DND-41 (cell line): ENCODE results near the gene FADD.

ENCODE experiments used
- ATAC-seq: fragments of 200-7000 bp; cut with Tn5 transposase; 3 replicates; pipeline ENCODE4 v1.9.1; 2021; ENCODE audit warnings: low read depth; ENCODE audit not compliant: insufficient read depth
- DNase-seq: peaks from one replicate; pipeline ENCODE4 v3.0.0-alpha.2; 2020
- H2AFZ ChIP-seq: 2 replicates; pipeline ENCODE4 v1.6.0; 2012; ENCODE audit warnings: low read depth, low read length
- H3K27ac ChIP-seq: 2 replicates; pipeline ENCODE4 v1.5.1; 2012; ENCODE audit warnings: low read length, inconsistent platforms
- H3K27me3 ChIP-seq: fragments of 200-600 bp; sonication (generic); 2 replicates; pipeline ENCODE4 v1.6.0; 2012; ENCODE audit warnings: low read length, mild to moderate bottlenecking, inconsistent platforms; ENCODE audit not compliant: insufficient read depth, poor library complexity
- H3K36me3 ChIP-seq: 2 replicates; pipeline ENCODE4 v1.5.1; 2012; ENCODE audit warnings: low read length, inconsistent platforms; ENCODE audit not compliant: insufficient read depth
- H3K4me1 ChIP-seq: 2 replicates; pipeline ENCODE4 v1.5.1; 2012; ENCODE audit warnings: mild to moderate bottlenecking, low read length; ENCODE audit not compliant: insufficient read depth
- H3K4me2 ChIP-seq: 2 replicates; pipeline ENCODE4 v1.6.0; 2012; ENCODE audit warnings: mild to moderate bottlenecking, moderate library complexity, low read length, inconsistent platforms; ENCODE audit not compliant: insufficient read depth
- H3K4me3 ChIP-seq, 2 experiments: fragments of 200-600 bp in 1 of 2; shearing (Covaris generic) in 1 of 2; 2 replicates each; pipeline ENCODE4 v1.5.1; 2012 to 2016; ENCODE audit warnings: inconsistent platforms in 2 of 2, low read length in 2 of 2, mild to moderate bottlenecking in 2 of 2, low read depth in 1 of 2, moderate library complexity in 1 of 2
- H3K79me2 ChIP-seq: 2 replicates; pipeline ENCODE4 v1.6.0; 2012; ENCODE audit warnings: low read length, inconsistent platforms; ENCODE audit not compliant: insufficient read depth
- H3K9ac ChIP-seq: 2 replicates; pipeline ENCODE4 v1.6.0; 2012; ENCODE audit warnings: low read depth, mild to moderate bottlenecking, inconsistent platforms, low read length, moderate library complexity
- H3K9me3 ChIP-seq: 2 replicates; pipeline ENCODE4 v1.5.1; 2012; ENCODE audit warnings: low read length, moderate library complexity, mild to moderate bottlenecking, inconsistent platforms; ENCODE audit not compliant: insufficient read depth, severe bottlenecking
- H4K20me1 ChIP-seq: 2 replicates; pipeline ENCODE4 v1.6.0; 2012; ENCODE audit warnings: low read length; ENCODE audit not compliant: insufficient read depth
- EZH2 ChIP-seq: IDR thresholded peaks from 3 replicates; pipeline ENCODE4 v1.6.1; 2012; ENCODE audit warnings: borderline replicate concordance, low read depth, mild to moderate bottlenecking, moderate library complexity, low read length, inconsistent platforms; ENCODE audit not compliant: severe bottlenecking
- TF ChIP-seq, protein P1 (sequence below): IDR thresholded peaks from 2 replicates; pipeline ENCODE4 v1.5.1; 2012; ENCODE audit warnings: borderline replicate concordance, low read length, moderate library complexity, mild to moderate bottlenecking; ENCODE audit not compliant: poor library complexity, severe bottlenecking; ENCODE audit errors: extremely low read depth

The FADD gene

DNA sequence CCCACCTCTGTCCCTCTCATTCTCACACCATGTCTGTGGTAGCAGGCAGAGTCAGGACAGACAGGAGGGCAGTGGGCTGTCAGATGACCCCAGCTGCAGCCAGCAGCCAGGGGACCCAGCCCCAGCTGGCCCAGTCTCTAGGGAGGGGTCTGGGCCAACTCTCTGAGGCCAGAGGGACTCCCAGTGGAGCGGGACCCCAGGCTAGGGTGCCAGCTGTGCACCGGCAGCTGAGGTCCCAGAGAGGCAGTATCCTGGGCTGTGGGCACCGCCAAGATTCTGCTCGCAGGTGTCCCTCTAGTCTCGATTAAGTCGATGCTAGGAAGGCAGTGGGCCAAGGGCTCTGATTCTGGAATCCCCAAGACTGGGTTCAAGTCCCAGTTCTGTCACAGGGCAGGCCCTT is 16.7 kb upstream of the FADD start:
- TF ChIP-seq, protein P1, sequence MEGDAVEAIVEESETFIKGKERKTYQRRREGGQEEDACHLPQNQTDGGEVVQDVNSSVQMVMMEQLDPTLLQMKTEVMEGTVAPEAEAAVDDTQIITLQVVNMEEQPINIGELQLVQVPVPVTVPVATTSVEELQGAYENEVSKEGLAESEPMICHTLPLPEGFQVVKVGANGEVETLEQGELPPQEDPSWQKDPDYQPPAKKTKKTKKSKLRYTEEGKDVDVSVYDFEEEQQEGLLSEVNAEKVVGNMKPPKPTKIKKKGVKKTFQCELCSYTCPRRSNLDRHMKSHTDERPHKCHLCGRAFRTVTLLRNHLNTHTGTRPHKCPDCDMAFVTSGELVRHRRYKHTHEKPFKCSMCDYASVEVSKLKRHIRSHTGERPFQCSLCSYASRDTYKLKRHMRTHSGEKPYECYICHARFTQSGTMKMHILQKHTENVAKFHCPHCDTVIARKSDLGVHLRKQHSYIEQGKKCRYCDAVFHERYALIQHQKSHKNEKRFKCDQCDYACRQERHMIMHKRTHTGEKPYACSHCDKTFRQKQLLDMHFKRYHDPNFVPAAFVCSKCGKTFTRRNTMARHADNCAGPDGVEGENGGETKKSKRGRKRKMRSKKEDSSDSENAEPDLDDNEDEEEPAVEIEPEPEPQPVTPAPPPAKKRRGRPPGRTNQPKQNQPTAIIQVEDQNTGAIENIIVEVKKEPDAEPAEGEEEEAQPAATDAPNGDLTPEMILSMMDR, result no peak
- no peak for TF ChIP-seq EZH2
- DNase-seq (no peak), ATAC-seq (no peak)
- Histone ChIP-seq H3K27me3 (peaks cover 4% of the 10 kb centered on the region), H3K4me3 (no peak overlapping the region), H2AFZ (no peak overlapping the region), H3K9me3 (no peaks in the 10 kb centered on the region), H3K36me3 (no peaks in the 10 kb centered on the region), H3K9ac (no peak overlapping the region), H3K79me2 (no peaks in the 10 kb centered on the region), H4K20me1 (peaks cover 5% of the 10 kb centered on the region; the same call in 1 of the 2 replicates), H3K4me1 (no peaks in the 10 kb centered on the region), H3K27ac (no peak overlapping the region), H3K4me2 (no peak overlapping the region)

DNA sequence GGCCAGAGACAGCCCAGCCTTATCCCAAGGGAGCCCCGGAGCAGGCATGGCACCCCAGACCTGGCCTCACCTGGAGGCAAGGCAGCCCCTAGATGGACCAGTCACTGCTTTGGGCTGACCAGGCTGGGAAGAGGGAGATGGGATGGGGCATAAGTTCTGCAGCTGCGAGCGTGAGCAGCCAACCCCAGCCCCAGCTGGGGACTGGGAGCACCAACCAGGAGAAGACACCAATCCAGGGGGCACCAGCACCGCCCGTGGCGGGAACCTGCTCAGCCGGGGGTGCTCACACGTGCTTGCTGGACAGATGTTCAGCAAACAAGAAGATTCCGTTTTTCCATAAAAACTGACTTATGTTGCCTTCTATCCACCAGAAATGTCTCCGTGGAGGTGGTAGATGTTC is 16.2 kb upstream of the FADD start:
- Histone ChIP-seq H3K36me3 (no peaks in the 10 kb centered on the region), H3K4me2 (no peak overlapping the region), H3K4me1 (no peaks in the 10 kb centered on the region), H4K20me1 (peaks cover 5% of the 10 kb centered on the region; the same call in 1 of the 2 replicates), H3K27ac (no peak overlapping the region), H3K4me3 (no peak overlapping the region), H3K79me2 (no peaks in the 10 kb centered on the region), H3K27me3 (peaks cover 4% of the 10 kb centered on the region), H3K9ac (no peak overlapping the region), H2AFZ (no peak overlapping the region), H3K9me3 (no peaks in the 10 kb centered on the region)
- TF ChIP-seq, protein P1, result no peak
- TF ChIP-seq EZH2, result no peak
- DNase-seq (no peak), ATAC-seq (no peak)

DNA sequence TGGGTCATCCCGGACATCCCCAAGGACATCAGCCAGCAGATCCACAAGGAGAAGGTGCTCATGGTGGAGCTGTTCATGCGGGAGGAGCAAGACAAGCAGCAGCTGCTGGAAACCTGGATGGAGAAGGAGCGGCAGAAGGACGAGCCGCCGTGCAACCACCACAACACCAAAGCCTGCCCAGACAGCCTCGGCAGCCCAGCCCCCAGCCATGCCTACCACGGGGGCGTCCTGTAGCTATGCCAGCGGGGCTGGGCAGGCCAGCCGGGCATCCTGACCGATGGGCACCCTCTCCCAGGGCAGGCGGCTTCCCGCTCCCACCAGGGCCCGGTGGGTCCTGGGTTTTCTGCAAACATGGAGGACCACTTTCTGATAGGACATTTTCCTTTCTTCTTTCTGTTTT is 15.3 kb upstream of the FADD start:
- TF ChIP-seq, protein P1, result no peak
- TF ChIP-seq EZH2, result no peak
- H3K27ac ChIP-seq, result no peak overlapping the region
- no peak overlapping the region for H2AFZ ChIP-seq
- H3K4me3 ChIP-seq, result no peak overlapping the region
- no peaks in the 10 kb centered on the region for H3K79me2 ChIP-seq
- peaks cover 4% of the 10 kb centered on the region for H3K27me3 ChIP-seq
- no peaks in the 10 kb centered on the region for H3K9me3 ChIP-seq
- no peak overlapping the region for H3K4me2 ChIP-seq
- H3K4me1 ChIP-seq, result no peaks in the 10 kb centered on the region
- H3K9ac ChIP-seq, result no peak overlapping the region
- H3K36me3 ChIP-seq, result no peaks in the 10 kb centered on the region
- ATAC-seq (no peak), DNase-seq (no peak)
- H4K20me1 ChIP-seq, result peaks cover 5% of the 10 kb centered on the region; the same call in 1 of the 2 replicates

DNA sequence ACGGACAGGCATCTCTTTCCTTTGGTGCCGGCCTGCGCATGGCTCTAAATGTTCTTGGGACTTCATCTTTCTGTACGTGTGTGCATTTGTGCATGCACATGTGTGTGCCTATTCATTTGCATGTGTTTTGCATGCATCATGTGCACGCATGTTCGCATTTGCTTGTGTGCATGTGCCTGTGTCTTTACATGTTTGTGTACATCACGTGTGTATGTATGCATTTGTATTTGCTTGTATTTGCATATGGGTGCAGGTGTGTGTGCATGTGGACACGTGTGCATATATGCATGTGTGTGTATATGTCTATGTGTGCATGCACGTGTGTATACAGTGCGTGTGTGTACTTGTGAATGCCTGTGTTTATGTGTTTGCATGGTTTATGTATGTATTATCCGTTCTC is 13.5 kb upstream of the FADD start:
- Histone ChIP-seq H2AFZ (no peak overlapping the region), H3K4me2 (no peak overlapping the region), H3K4me3 (no peak overlapping the region), H3K79me2 (no peaks in the 10 kb centered on the region), H4K20me1 (peaks cover 5% of the 10 kb centered on the region), H3K9me3 (no peaks in the 10 kb centered on the region), H3K36me3 (no peaks in the 10 kb centered on the region), H3K27me3 (peaks cover 4% of the 10 kb centered on the region), H3K4me1 (no peaks in the 10 kb centered on the region), H3K9ac (no peak overlapping the region), H3K27ac (no peak overlapping the region)
- ATAC-seq (no peak), DNase-seq (no peak)
- TF ChIP-seq, protein P1, result no peak
